GOT3 (cell line): ENCODE results near the gene PTPRK.

Experiments
- DNase-seq: peaks from one replicate; lab custom pipeline; 2025; ENCODE audit warnings: mixed read lengths; lab: John Stamatoyannopoulos, UW

PTPRK gene

GRCh38 chr6:128345278-128345677, 175.1 kb downstream of the PTPRK start:
- DNase-seq: no peak

DNA sequence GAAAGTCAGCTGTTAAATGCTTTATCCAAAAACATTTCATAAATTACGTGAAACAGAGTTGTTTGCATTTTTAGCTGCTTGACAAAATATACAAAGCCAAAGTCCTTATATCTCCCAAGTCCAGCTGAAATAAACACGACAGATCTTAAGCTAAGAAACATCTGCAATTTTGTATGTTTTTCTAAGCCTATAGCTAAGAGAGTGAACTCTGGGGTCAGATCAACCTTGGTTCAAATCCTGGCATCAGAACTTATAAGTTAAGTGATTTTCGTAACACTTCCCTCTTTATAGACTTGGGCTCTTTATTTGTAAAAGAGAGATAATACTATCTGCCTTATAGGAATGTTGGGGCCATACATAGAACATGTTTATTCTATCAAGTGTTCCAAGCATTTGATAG, 176.7 kb downstream of the PTPRK start:
- no peak for DNase-seq

DNA sequence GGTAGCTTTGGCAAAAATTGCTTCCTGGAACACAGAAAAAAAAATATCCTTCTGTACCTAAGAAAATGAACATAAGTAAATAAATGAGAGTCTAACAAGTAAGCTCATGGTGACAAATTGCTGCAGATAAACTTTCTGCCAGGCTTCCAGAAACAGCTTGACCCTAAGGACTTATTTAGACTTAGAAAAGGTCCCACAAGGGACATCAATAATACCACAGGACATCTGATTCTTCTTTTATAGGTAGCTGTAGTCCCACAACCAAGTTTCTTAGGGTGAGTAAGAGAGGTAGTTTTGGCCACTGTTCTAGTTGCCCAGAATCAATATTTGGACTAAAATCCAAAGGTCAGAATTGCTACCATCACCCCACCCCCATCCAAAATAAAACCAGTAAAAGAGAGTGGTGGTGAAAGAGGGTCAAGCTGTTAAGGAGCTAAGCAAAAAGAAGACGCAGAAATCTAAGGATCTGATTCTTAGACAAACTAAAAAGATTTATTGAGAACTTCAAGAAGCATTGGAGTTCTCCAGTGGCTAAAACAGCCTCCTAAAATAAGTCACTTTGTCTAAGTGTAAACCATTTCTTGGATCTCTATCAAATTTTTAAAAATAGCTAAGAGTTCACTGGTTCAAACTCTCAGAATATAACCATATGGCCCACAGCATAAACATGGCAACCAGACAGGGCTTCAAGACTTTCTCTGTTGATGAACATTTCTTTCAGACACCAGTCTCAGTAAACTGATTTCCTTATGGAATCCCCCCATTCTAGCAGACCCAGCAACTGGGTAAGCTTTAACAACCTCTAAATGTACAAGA, 180.6 kb downstream of the PTPRK start:
- no peak for DNase-seq

DNA sequence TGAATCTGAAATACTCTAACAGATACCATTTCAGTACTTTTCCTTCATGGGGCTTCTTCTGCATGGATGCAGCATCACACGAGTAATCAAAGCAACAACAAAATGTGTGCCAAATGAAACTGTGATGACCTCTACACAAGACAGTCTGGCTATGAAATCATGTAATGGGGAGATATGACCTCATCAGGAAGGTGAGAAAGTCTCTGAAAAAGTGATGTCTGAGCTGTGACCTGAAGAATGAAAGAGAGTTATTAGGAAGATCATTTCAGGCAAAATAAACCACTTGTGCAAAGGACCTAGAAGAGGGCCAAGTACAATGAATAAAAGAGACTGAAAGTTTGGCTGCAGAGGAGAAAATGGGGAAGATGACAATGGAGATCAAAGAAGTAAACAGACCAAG, 182.8 kb downstream of the PTPRK start:
- DNase-seq: no peak

DNA sequence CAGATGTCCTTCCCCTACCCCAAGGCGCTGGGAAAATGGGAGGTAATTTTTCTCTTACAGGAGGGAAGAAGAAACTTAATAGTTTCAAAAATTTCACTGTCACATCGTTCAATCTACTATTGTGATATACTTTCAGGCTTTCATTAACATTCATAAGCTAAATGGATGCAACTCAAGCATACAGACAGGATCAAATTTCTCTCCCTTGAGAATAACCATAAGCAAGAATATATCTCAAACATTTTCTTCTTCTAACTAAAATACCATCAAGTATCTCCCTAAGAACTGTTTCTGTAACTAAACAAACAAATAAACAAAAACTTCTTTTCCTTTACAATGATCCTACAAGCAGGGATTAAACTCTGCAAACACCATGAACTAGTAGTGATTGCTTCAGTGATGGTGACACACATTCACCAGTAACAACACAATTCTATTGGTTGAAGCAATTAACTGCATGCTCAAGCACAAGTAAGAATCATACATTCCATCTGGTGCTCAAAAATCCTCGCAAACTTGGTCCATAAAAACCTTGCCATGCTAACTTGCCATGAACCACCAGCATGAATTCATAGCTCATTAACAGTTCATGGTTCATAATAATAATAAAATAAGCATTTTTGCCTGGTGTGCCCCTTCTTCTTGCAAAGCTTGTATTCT, 183.8 kb downstream of the PTPRK start:
- no peak for DNase-seq

DNA sequence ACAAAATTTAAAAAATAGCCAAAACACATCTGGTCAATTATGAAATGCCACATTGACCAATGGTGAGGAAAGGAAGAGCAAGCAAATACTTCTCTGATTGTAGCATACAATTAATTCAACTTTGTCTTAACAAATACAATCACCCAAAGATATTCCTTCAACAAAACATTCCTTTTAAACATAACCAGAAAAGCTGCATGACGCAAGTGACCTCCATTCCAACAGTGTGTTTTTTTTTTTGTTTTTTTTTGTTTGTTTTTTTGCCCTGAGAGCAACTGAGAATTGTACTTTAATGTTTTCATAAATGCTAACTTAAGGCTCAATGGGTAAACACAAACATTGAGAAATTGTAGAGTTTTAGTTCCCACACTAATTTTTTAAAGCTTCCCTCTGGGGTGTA, 184.4 kb downstream of the PTPRK start:
- no peak for DNase-seq

- DNase-seq: no peak
These were observed 186.7 kb downstream of the PTPRK start for GRCh38 chr6:128333581-128334223.

DNA sequence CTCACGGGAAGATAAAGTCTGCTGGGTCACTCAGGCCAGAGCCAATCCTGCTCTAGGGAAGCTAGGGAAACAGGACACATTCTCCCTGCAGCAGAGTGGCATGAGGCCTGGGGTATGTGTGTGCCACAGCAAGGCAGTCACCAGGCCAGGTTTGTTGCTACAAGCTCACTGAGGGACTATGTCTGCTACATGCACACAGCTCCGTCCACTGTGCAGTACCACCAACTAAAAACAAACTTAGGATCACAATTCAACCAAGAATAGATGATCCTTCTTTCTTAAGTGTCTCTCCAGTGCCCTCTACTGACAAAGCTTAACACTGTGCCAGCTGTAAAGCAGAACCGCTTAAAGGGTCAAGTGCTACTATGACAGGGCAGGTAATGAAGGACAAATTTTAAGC, 192.5 kb downstream of the PTPRK start:
- no peak for DNase-seq

GRCh38 chr6:128323011-128323410, 197.4 kb downstream of the PTPRK start:
- DNase-seq: no peak

- DNase-seq: no peak
These were observed 200.5 kb downstream of the PTPRK start for GRCh38 chr6:128319946-128320345.

GRCh38 chr6:128319157-128319556, 201.2 kb downstream of the PTPRK start:
- no peak for DNase-seq

- DNase-seq: no peak
These were observed 204.0 kb downstream of the PTPRK start for GRCh38 chr6:128316258-128316929.

DNA sequence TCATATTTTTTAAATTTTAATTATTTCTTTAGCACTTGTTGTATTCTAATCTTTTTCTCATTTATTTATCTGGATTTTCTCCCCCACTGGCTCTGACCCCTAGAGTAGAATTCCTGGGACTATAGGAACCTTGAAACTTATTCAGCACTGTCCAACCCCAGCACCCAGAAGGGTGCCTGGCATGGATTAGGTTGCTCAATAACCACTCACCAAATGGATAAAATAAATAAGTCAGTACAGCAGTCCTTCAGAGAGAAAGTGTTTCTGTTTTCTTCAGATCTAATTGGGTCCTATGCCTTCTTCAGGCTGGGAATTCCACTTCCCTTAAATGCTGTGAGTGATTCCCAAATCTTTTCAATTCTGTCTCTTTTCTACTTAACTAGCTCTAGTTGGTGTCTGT, 206.2 kb downstream of the PTPRK start:
- no peak for DNase-seq

DNA sequence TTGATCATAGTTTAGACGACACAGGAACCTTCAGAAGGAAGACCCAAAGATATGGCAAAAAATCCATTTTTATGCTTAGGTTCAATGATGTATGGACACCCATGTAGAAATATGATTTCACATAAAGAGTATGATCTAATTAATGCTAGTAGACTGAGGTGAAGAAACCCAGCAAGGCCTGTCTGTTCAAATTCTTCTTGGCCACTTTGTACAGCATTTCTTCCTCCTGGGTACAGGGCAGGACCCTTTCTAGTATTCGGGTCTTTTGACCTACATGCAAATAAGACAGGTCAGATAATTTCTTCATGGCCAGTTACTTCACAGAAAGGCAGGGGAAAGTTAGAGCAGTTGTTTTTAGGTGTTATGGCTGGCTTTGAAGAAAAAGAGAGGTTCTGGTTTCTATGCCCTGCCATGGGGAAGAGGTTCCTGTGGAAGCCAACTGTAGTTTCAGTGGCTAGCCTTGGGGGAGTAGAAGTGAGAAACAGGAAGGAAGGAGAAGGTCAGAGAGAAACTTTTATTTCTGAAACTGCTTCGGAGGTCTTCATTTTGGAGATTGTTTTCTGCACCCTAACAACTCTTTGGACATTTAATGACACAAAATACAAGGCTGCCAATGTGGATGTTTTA, 208.3 kb downstream of the PTPRK start:
- DNase-seq: no peak

DNA sequence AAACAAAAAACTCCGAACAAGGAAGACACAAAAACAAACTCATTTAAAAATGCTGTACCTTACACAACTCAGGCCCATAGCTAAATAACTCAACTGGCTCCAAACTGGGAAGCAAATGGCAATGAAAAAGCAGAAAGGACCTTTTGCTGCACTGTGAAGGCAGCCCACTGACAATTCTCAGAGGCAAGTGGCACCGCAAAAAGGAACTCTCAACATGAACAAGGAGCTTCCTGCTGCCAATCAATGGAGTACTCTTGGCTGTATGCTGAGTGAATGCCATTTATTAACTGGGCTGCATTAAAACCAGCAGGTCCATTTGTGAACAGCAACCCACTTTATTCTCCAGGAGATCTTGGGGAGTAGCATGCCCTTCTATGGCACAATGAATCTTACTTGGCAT, 209.9 kb downstream of the PTPRK start:
- DNase-seq: no peak

DNA sequence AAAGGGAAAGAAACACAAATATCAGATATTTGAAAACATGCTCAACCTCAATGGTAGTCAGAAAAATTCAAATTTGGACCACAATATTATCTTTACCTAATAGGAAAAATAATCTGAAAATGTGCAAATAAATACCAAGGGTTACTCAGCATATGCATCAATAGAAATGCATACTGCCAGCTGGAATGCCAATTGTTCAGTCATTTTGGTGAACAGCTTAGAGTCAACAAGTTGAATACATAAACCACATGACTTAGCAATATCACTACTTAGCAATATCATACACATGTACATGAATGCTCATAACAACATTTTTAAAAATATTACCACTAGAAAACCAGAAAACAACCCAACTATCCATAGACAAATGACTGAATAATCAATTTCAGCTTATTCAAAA, 212.7 kb downstream of the PTPRK start:
- no peak for DNase-seq

GRCh38 chr6:128305976-128306375, 214.4 kb downstream of the PTPRK start:
- DNase-seq: no peak

- no peak for DNase-seq
These were observed 215.2 kb downstream of the PTPRK start for GRCh38 chr6:128305228-128305627.

- DNase-seq: no peak
These were observed 216.5 kb downstream of the PTPRK start for GRCh38 chr6:128303870-128304269.

GRCh38 chr6:128302942-128303341, 217.5 kb downstream of the PTPRK start:
- no peak for DNase-seq

DNA sequence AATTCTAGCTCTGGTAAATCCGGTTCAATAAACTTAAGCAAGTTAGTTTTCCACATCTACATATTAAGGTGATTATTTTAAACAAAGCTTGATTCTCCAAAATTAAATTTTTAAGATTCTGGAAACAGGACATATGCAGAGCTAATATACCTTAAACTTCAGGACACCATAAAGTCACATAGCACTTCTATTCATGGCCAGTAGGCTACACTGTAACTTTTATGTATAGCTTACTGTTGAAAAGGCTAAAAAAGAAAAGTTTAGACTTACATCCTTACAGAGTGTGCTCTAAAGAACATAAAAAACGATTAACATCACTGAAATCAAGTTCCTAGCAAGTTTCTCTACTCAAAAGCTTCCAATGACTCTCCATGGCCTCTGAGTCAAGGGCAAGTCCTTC, 224.7 kb downstream of the PTPRK start:
- no peak for DNase-seq

DNA sequence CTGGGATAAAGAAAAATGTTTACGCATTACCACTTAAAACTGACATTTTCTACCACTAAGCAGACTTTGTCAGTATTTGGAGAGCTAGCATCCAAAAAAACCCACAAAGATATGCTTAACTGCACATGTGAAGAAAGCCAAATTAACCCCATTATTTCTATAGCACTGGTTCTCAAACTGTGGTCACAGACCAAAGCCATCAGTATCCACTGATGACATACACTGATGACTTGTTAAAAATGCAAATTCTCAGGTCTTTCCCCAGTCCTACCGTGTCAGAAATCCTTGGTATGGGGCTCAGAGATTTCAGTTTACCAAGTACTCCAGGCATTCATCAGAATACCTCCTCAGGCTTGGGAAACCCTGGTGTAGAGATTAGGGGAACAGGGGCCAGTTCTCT, 230.2 kb downstream of the PTPRK start:
- no peak for DNase-seq
